IMR-90 (cell line): ENCODE data around the gene SLC6A7. TPM values are rescaled to one million over a fixed set of nuclear protein-coding genes. Genes with fewer than 3 reads are reported as not detected.

ENCODE experiments used
- ATAC-seq: fragments of 200-7000 bp; cut with Tn5 transposase; 2 replicates; pipeline ENCODE4 v1.9.1; 2020; ENCODE audit warnings: low read depth, mild to moderate bottlenecking, moderate library complexity
- BruUV-seq: library from RNA; stranded (reverse); fragments of 400-500 nt; replicated peaks from 2 replicates; lab custom pipeline; 2021; lab: Mats Ljungman, UMichigan
- CTCF ChIA-PET: fragments of 300-600 bp; formaldehyde crosslinking; extraction: SDS; loops from one replicate; lab custom pipeline; 2021; ENCODE audit warnings: antibody characterized with exemption; lab: Yijun Ruan, JAX
- POLR2A ChIA-PET: fragments of 300-600 bp; sonication (Branson Sonifier 250); formaldehyde crosslinking; loops from one replicate; lab custom pipeline; 2022; ENCODE audit warnings: antibody characterized with exemption; ENCODE audit not compliant: unreplicated experiment; lab: Charles Lee
- DNase-seq: peaks from one replicate; pipeline ENCODE4 v3.0.0; 2013
- H2AFZ ChIP-seq: replicated peaks from 2 replicates; pipeline ENCODE3; 2013; ENCODE audit warnings: low read length, mild to moderate bottlenecking; ENCODE audit not compliant: poor library complexity
- H2AK5ac ChIP-seq: 2 replicates; pipeline ENCODE4 v1.6.1; 2013; ENCODE audit warnings: low read depth, low read length, inconsistent platforms
- H2AK9ac ChIP-seq: replicated peaks from 2 replicates; pipeline ENCODE3; 2013; ENCODE audit warnings: mild to moderate bottlenecking, low read depth, low read length, moderate library complexity; ENCODE audit not compliant: poor library complexity
- H2BK120ac ChIP-seq: 2 replicates; pipeline ENCODE4 v1.6.1; 2013; ENCODE audit warnings: low read depth, low read length, inconsistent platforms
- H2BK15ac ChIP-seq: 3 replicates; pipeline ENCODE4 v1.6.1; 2013; ENCODE audit warnings: low read depth, low read length, inconsistent platforms
- H2BK20ac ChIP-seq: 2 replicates; pipeline ENCODE4 v1.6.1; 2013; ENCODE audit warnings: low read depth, mild to moderate bottlenecking, inconsistent platforms, low read length, moderate library complexity
- H2BK5ac ChIP-seq: 2 replicates; pipeline ENCODE4 v1.6.1; 2013; ENCODE audit warnings: mild to moderate bottlenecking, low read depth, low read length, inconsistent platforms; ENCODE audit not compliant: poor library complexity, severe bottlenecking
- H3K14ac ChIP-seq: replicated peaks from 2 replicates; pipeline ENCODE4 v1.6.1; 2013; ENCODE audit warnings: low read depth, low read length, inconsistent platforms
- H3K18ac ChIP-seq: 2 replicates; pipeline ENCODE4 v1.6.1; 2013; ENCODE audit warnings: low read depth, low read length, control low read depth
- H3K23ac ChIP-seq: 2 replicates; pipeline ENCODE4 v1.6.1; 2013; ENCODE audit warnings: low read depth, low read length, inconsistent platforms
- H3K27ac ChIP-seq: 2 replicates; pipeline ENCODE4 v1.5.1; 2013; ENCODE audit warnings: mild to moderate bottlenecking, control low read depth, low read length; ENCODE audit not compliant: insufficient read depth
- H3K27me3 ChIP-seq: 2 replicates; pipeline ENCODE4 v1.6.1; 2013; ENCODE audit warnings: low read length; ENCODE audit not compliant: control insufficient read depth, insufficient read depth
- H3K36me3 ChIP-seq: 2 replicates; pipeline ENCODE4 v1.6.1; 2013; ENCODE audit warnings: low read length, mixed read lengths; ENCODE audit not compliant: control insufficient read depth, insufficient read depth
- H3K4ac ChIP-seq: 2 replicates; pipeline ENCODE4 v1.6.1; 2013; ENCODE audit warnings: low read depth, low read length, inconsistent platforms
- H3K4me1 ChIP-seq: 2 replicates; pipeline ENCODE4 v1.6.1; 2013; ENCODE audit warnings: low read length, mixed read lengths; ENCODE audit not compliant: control insufficient read depth, insufficient read depth
- H3K4me2 ChIP-seq: 2 replicates; pipeline ENCODE4 v1.6.1; 2013; ENCODE audit warnings: low read depth, mild to moderate bottlenecking, control low read depth, low read length, moderate library complexity
- H3K4me3 ChIP-seq: 2 replicates; pipeline ENCODE4 v1.5.1; 2013; ENCODE audit warnings: low read depth, mild to moderate bottlenecking, control low read depth, low read length, moderate library complexity; ENCODE audit not compliant: insufficient read depth
- H3K56ac ChIP-seq: 2 replicates; pipeline ENCODE4 v1.6.1; 2013; ENCODE audit warnings: low read length, inconsistent platforms; ENCODE audit not compliant: insufficient read depth; ENCODE audit errors: extremely low read depth
- H3K79me1 ChIP-seq, 2 experiments: 2 replicates each; pipeline ENCODE4 v1.6.1; 2013; ENCODE audit warnings: low read length in 2 of 2, inconsistent platforms in 1 of 2, low read depth in 1 of 2
- H3K9ac ChIP-seq: 2 replicates; pipeline ENCODE4 v1.6.1; 2013; ENCODE audit warnings: low read depth, low read length, control low read depth
- H3K9me1 ChIP-seq: 2 replicates; pipeline ENCODE4 v1.6.1; 2013; ENCODE audit warnings: low read length, inconsistent platforms; ENCODE audit not compliant: insufficient read depth
- H3K9me3 ChIP-seq: 2 replicates; pipeline ENCODE4 v1.6.1; 2013; ENCODE audit warnings: low read length; ENCODE audit not compliant: control insufficient read depth, insufficient read depth
- H4K20me1 ChIP-seq: 2 replicates; pipeline ENCODE4 v1.6.1; 2013; ENCODE audit warnings: low read length, inconsistent platforms; ENCODE audit not compliant: insufficient read depth
- H4K5ac ChIP-seq: 2 replicates; pipeline ENCODE4 v1.6.1; 2013; ENCODE audit warnings: mild to moderate bottlenecking, low read depth, low read length, control low read depth
- H4K8ac ChIP-seq, 2 experiments: 2 replicates each; pipeline ENCODE4 v1.6.1; 2013; ENCODE audit warnings: low read depth in 2 of 2, low read length in 2 of 2, control low read depth in 1 of 2, inconsistent platforms in 1 of 2
- H4K91ac ChIP-seq: 2 replicates; pipeline ENCODE4 v1.6.1; 2013; ENCODE audit warnings: low read depth, low read length, inconsistent platforms; ENCODE audit not compliant: insufficient read depth
- BHLHE40 ChIP-seq: fragments of 150-350 bp; IDR thresholded peaks from 2 replicates; pipeline ENCODE4 v1.6.1; 2016; ENCODE audit warnings: mild to moderate bottlenecking, low read depth, low read length
- CHD1 ChIP-seq: IDR thresholded peaks from 2 replicates; pipeline ENCODE4 v1.6.1; 2012; ENCODE audit warnings: low read depth, low read length, improper control_type of control experiment
- CTCF ChIP-seq: conservative IDR thresholded peaks from 2 replicates; pipeline ENCODE4 v1.5.1; 2012; ENCODE audit warnings: mild to moderate bottlenecking, low read depth, low read length, improper control_type of control experiment
- ELK1 ChIP-seq: fragments of 150-350 bp; IDR thresholded peaks from 2 replicates; pipeline ENCODE4 v1.6.1; 2016; ENCODE audit warnings: low read depth, mild to moderate bottlenecking, low read length, moderate library complexity, borderline replicate concordance
- FOS ChIP-seq: fragments of 150-350 bp; IDR thresholded peaks from 2 replicates; pipeline ENCODE4 v1.6.1; 2016; ENCODE audit warnings: low read depth, low read length
- MAFK ChIP-seq: IDR thresholded peaks from 2 replicates; pipeline ENCODE4 v1.6.1; 2012; ENCODE audit warnings: low read depth, low read length, improper control_type of control experiment
- MAZ ChIP-seq: IDR thresholded peaks from 2 replicates; pipeline ENCODE4 v1.6.1; 2012; ENCODE audit warnings: low read depth, mild to moderate bottlenecking, low read length, improper control_type of control experiment, moderate library complexity, borderline replicate concordance
- MXI1 ChIP-seq: IDR thresholded peaks from 2 replicates; pipeline ENCODE4 v1.6.1; 2012; ENCODE audit warnings: low read depth, mild to moderate bottlenecking, low read length, moderate library complexity, borderline replicate concordance
- NFE2L2 ChIP-seq: fragments of 150-350 bp; IDR thresholded peaks from 2 replicates; pipeline ENCODE4 v1.6.1; 2016; ENCODE audit warnings: low read depth, mild to moderate bottlenecking, low read length
- POLR2A ChIP-seq: IDR thresholded peaks from 2 replicates; pipeline ENCODE4 v1.6.1; 2012; ENCODE audit warnings: mild to moderate bottlenecking, low read depth, low read length
- RAD21 ChIP-seq: IDR thresholded peaks from 2 replicates; pipeline ENCODE4 v1.6.1; 2012; ENCODE audit warnings: low read length, improper control_type of control experiment
- RCOR1 ChIP-seq: IDR thresholded peaks from 2 replicates; pipeline ENCODE4 v1.6.1; 2012; ENCODE audit warnings: mild to moderate bottlenecking, low read length, improper control_type of control experiment; ENCODE audit not compliant: insufficient replicate concordance
- RFX5 ChIP-seq: IDR thresholded peaks from 2 replicates; pipeline ENCODE4 v1.8.0; 2012; ENCODE audit warnings: low read depth, mild to moderate bottlenecking, low read length, moderate library complexity
- SMC3 ChIP-seq: fragments of 150-350 bp; IDR thresholded peaks from 2 replicates; pipeline ENCODE4 v1.6.1; 2016; ENCODE audit warnings: low read depth, mild to moderate bottlenecking, antibody characterized with exemption, low read length, moderate library complexity
- WGBS, 2 experiments: methylation state at CpG; one replicate each; pipeline versions ENCODE4 v1.1.5 to v1.1.7; 2013; ENCODE audit warnings: missing lambda C conversion rate in 2 of 2; ENCODE audit not compliant: insufficient read length in 1 of 2; ENCODE audit errors: extremely low coverage in 2 of 2; 5-methylcytosine and 5-hydroxymethylcytosine counted together
- dilution Hi-C: fragments of 300-500 bp; cut with HindIII; formaldehyde crosslinking; loops from one replicate; pipeline ENCODE4 v1.14.3; 2018; ENCODE audit warnings: low sequenced_read_pairs; ENCODE audit not compliant: unreplicated experiment
- in situ Hi-C: fragments of 300-500 bp; cut with MboI; formaldehyde crosslinking; loops from 3 replicates; pipeline ENCODE4 v1.14.3; 2019; ENCODE audit warnings: low sequenced_read_pairs, inconsistent platforms, mixed read lengths
- intact Hi-C: fragments of 100-400 bp; cut with micrococcal nuclease; formaldehyde crosslinking; loops from 2 replicates; pipeline ENCODE4 v1.10.0; 2022
- polyA plus RNA-seq, 3 experiments: library from polyadenylated mRNA; depleted of rRNA; stranded (reverse); fragments of >200 nt; gene quantifications; 2 replicates each; pipeline ENCODE4 v1.2.3, GENCODE V29; 2012; ENCODE audit warnings: low replicate concordance in 1 of 3
- total RNA-seq: library from RNA; depleted of rRNA; stranded (reverse); fragments of >200 nt; gene quantifications from 2 replicates; pipeline ENCODE4 v1.2.3, GENCODE V29; 2012
- TF ChIP-seq, protein P1 (sequence below): fragments of 150-350 bp; IDR thresholded peaks from 2 replicates; pipeline ENCODE4 v1.6.1; 2017; ENCODE audit warnings: mild to moderate bottlenecking, antibody characterized with exemption, low read length, low read depth

Gene SLC6A7
- total and polyA plus RNA-seq, 2 of the 4 experiments (the other 2 are of a cell fraction): under 0.01 TPM; not detected in 1

DNA sequence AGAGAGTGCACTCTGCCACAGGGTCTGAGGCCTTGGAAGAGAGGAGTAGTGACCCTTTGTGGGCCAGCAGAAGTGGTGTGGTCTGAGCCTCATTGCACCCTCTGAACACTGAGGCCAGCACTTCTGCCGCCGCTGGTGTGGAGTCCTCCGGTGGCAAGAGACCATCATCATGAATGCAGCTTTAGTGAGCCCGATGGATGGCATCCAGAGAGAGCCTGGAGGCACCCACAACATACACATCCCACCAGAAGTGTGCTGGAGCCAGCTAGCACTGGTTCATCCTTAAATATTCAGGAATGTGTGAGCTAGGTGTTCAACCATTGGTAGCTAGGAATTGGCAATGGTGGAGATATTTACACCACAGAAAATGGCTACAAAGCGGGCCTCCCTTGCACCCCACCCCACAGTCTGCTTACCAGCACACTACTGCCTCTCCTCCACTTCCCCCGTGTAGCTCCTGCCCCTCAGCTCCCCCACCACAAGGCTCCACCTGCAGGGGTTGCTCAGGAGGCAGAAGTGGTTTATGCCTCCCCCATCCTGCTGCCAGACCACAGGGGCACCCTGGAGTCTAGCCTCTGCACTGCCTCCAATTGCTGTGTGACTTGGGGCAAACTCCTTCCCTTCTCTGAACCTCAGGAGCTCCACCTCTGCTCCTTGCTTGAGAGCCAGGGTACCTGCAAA, 16.4 kb downstream of the SLC6A7 start:
- WGBS, 2 experiments: no CpG with 5 or more reads among the region's 6 CpGs
- ChIA-PET CTCF (interaction anchor here (0.5 to 1.5 kb wide), 5 partner anchors 12 to 70 kb away, joined by 3 to 5 read pairs (median 3); no protein-coding TSS in a partner anchor), POLR2A (no interaction called here)
- no TSS peak for BruUV-seq
- H2AK9ac ChIP-seq: no peak overlapping the region
- no peaks in the 10 kb centered on the region for H3K36me3 ChIP-seq
- H2AK5ac ChIP-seq: no peak overlapping the region
- no peak overlapping the region for H3K4me2 ChIP-seq
- in situ Hi-C loops (loop anchor here (5.0 to 25.0 kb wide), 2 partner anchors 34 to 569 kb away; no protein-coding TSS in a partner anchor), dilution Hi-C loops (no loop called here), intact Hi-C loops (no loop called here)
- no peaks in the 10 kb centered on the region; the same call in 1 of the 2 replicates for H3K27me3 ChIP-seq
- H2BK20ac ChIP-seq: no peak overlapping the region
- no peak overlapping the region for H2AFZ ChIP-seq
- no peak overlapping the region for H2BK5ac ChIP-seq
- no peak overlapping the region for H2BK15ac ChIP-seq
- DNase-seq (no peak), ATAC-seq (no peak)
- H3K4me3 ChIP-seq: no peak overlapping the region
- H4K20me1 ChIP-seq: no peaks in the 10 kb centered on the region
- peaks cover 11% of the 10 kb centered on the region for H3K4me1 ChIP-seq
- H3K9me3 ChIP-seq: no peaks in the 10 kb centered on the region
- no peak overlapping the region for H3K27ac ChIP-seq
- H2BK120ac ChIP-seq: no peak overlapping the region
- H3K9ac ChIP-seq: no peak overlapping the region
- TF ChIP-seq MAZ (no peak), NFE2L2 (no peak), POLR2A (no peak), MAFK (no peak), FOS (no peak), SMC3 (no peak), RFX5 (no peak), RCOR1 (no peak), CHD1 (no peak), CTCF (no peak), ELK1 (no peak), BHLHE40 (no peak), MXI1 (no peak), RAD21 (no peak)
- TF ChIP-seq, protein P1, sequence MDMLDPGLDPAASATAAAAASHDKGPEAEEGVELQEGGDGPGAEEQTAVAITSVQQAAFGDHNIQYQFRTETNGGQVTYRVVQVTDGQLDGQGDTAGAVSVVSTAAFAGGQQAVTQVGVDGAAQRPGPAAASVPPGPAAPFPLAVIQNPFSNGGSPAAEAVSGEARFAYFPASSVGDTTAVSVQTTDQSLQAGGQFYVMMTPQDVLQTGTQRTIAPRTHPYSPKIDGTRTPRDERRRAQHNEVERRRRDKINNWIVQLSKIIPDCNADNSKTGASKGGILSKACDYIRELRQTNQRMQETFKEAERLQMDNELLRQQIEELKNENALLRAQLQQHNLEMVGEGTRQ: no peak
- H4K5ac ChIP-seq: no peak overlapping the region
- H3K4ac ChIP-seq: peak overlapping the region; percentile 8; the same call in 1 of the 2 replicates
- H3K14ac ChIP-seq: no peak overlapping the region
- H3K79me1 ChIP-seq: no peaks in the 10 kb centered on the region
- no peak overlapping the region for H3K23ac ChIP-seq
- no peak overlapping the region for H4K8ac ChIP-seq
- no peak overlapping the region for H4K91ac ChIP-seq
- no peak overlapping the region for H3K56ac ChIP-seq
- peaks cover 6% of the 10 kb centered on the region; the same call in 1 of the 2 replicates for H3K9me1 ChIP-seq
- H3K18ac ChIP-seq: no peak overlapping the region
